ENCODE data around the gene RPTOR. TPM values are rescaled to one million over a fixed set of nuclear protein-coding genes. Genes with fewer than 3 reads are reported as not detected.
A peak's percentile ranks its signal among the peaks of the same experiment; 100 is the strongest.

Gene RPTOR
- polyA plus RNA-seq, 1 donor (not counting 4 experiments of a cell fraction or from before 2014, with no cell fraction given), result 4.0 TPM

GRCh38 chr17:80861418-80861815 is 316.8 kb downstream of the RPTOR start:
- dilution Hi-C loops (cut with MboI; ENCODE audit: extremely low pct_ligation_motif_present, low sequenced_read_pairs), result no loop called here
- peaks cover 1 to 17% of the 10 kb centered on the region in 2 experiments for H3K36me3 ChIP-seq (ENCODE audit: control insufficient read depth in 2 of 2, extremely low read depth in 1 of 2, insufficient read depth in 2 of 2, low read length in 2 of 2)
- FAIRE-seq (no peak), DNase-seq (ENCODE audit: low read depth, low spot score) (no peak)
- no peaks in the 10 kb centered on the region for H3K9me1 ChIP-seq (ENCODE audit: control insufficient read depth, extremely low read depth, insufficient read depth, low read length)
- H3K4me1 ChIP-seq (ENCODE audit: control insufficient read depth, extremely low read depth, insufficient read depth, low read length), result peaks cover 45% of the 10 kb centered on the region
- no peak overlapping the region for H2AFZ ChIP-seq (ENCODE audit: control insufficient read depth, low read length)
- TF ChIP-seq CTCF (optimal IDR thresholded peaks at IDR 0.05 in 1 of 3, IDR thresholded peaks at IDR 0.05 in 1 of 3, conservative IDR thresholded peaks at IDR 0.05 in 1 of 3; ENCODE audit: extremely low read depth in 1 of 3, insufficient read depth in 2 of 3, low read length in 3 of 3) (no peak), EZH2 (IDR thresholded peaks at IDR 0.05; ENCODE audit: low read length) (no peak)
- H3K9me3 ChIP-seq (ENCODE audit: control insufficient read depth, low read depth, low read length), result no peaks in the 10 kb centered on the region
- H4K20me1 ChIP-seq (ENCODE audit: control insufficient read depth, extremely low read depth, insufficient read depth, low read length), result no peaks in the 10 kb centered on the region
- H3K27ac ChIP-seq (ENCODE audit: control insufficient read depth, insufficient read depth, low read length), result peak overlapping the region; percentile 78
- H3K4me2 ChIP-seq (ENCODE audit: control insufficient read depth, extremely low read depth, insufficient read depth, low read depth, low read length), result peak overlapping the region; percentile 2
- H3K27me3 ChIP-seq (ENCODE audit: control insufficient read depth, extremely low read depth, insufficient read depth, low read length), result no peaks in the 10 kb centered on the region
- no peaks in the 10 kb centered on the region for H3K79me2 ChIP-seq (ENCODE audit: control insufficient read depth, insufficient read depth, low read length)
- H3K4me3 ChIP-seq (ENCODE audit: control insufficient read depth in 2 of 3, extremely low read depth in 1 of 3, insufficient read depth in 2 of 3, low read depth in 1 of 3, low read length in 3 of 3), result no peak overlapping the region
- peak overlapping the region; percentile 43 for H3K9ac ChIP-seq (ENCODE audit: control insufficient read depth, extremely low read depth, insufficient read depth, low read length)

GRCh38 chr17:80861892-80862291 is 317.3 kb downstream of the RPTOR start:
- H3K9ac ChIP-seq (ENCODE audit: control insufficient read depth, extremely low read depth, insufficient read depth, low read length), result peak overlapping the region; percentile 43
- peaks cover 44% of the 10 kb centered on the region for H3K4me1 ChIP-seq (ENCODE audit: control insufficient read depth, extremely low read depth, insufficient read depth, low read length)
- no peaks in the 10 kb centered on the region for H3K9me3 ChIP-seq (ENCODE audit: control insufficient read depth, low read depth, low read length)
- H4K20me1 ChIP-seq (ENCODE audit: control insufficient read depth, extremely low read depth, insufficient read depth, low read length), result no peaks in the 10 kb centered on the region
- peaks cover 1 to 17% of the 10 kb centered on the region in 2 experiments for H3K36me3 ChIP-seq (ENCODE audit: control insufficient read depth in 2 of 2, extremely low read depth in 1 of 2, insufficient read depth in 2 of 2, low read length in 2 of 2)
- peak overlapping the region; percentile 78 for H3K27ac ChIP-seq (ENCODE audit: control insufficient read depth, insufficient read depth, low read length)
- no peaks in the 10 kb centered on the region for H3K27me3 ChIP-seq (ENCODE audit: control insufficient read depth, extremely low read depth, insufficient read depth, low read length)
- no peak overlapping the region for H2AFZ ChIP-seq (ENCODE audit: control insufficient read depth, low read length)
- dilution Hi-C loops (cut with MboI; ENCODE audit: extremely low pct_ligation_motif_present, low sequenced_read_pairs), result no loop called here
- H3K4me3 ChIP-seq (ENCODE audit: control insufficient read depth in 2 of 3, extremely low read depth in 1 of 3, insufficient read depth in 2 of 3, low read depth in 1 of 3, low read length in 3 of 3), result no peak overlapping the region
- peak; percentile 100 for FAIRE-seq
- peak; percentile 96 for DNase-seq (ENCODE audit: low read depth, low spot score)
- no peaks in the 10 kb centered on the region for H3K9me1 ChIP-seq (ENCODE audit: control insufficient read depth, extremely low read depth, insufficient read depth, low read length)
- no peak for TF ChIP-seq EZH2 (IDR thresholded peaks at IDR 0.05; ENCODE audit: low read length)
- peak; percentile 88 to 96 (median 90) for TF ChIP-seq CTCF (optimal IDR thresholded peaks at IDR 0.05 in 1 of 3, IDR thresholded peaks at IDR 0.05 in 1 of 3, conservative IDR thresholded peaks at IDR 0.05 in 1 of 3; ENCODE audit: extremely low read depth in 1 of 3, insufficient read depth in 2 of 3, low read length in 3 of 3)
- H3K4me2 ChIP-seq (ENCODE audit: control insufficient read depth, extremely low read depth, insufficient read depth, low read depth, low read length), result peak overlapping the region; percentile 2
- H3K79me2 ChIP-seq (ENCODE audit: control insufficient read depth, insufficient read depth, low read length), result no peaks in the 10 kb centered on the region

Data from keratinocyte (primary cell).